Subcutaneous adipose tissue (tissue), 4 donors: Measurements from ENCODE around the gene PPP2R3A. TPM values are rescaled to one million over a fixed set of nuclear protein-coding genes. Genes with fewer than 3 reads are reported as not detected.

Source experiments
- total RNA-seq, 4 donors: library from RNA; depleted of rRNA; stranded (reverse); fragments of >200 nt; gene quantifications; one replicate each; pipeline ENCODE4 v1.1.0, GENCODE V29; 2016
- TF ChIP-seq, protein P1 (sequence below): fragments of 450-650 bp; IDR thresholded peaks from one replicate; pipeline ENCODE4 v1.5.1; 2016; ENCODE audit warnings: low read depth, mild to moderate bottlenecking, control low read depth, antibody characterized with exemption, moderate library complexity

PPP2R3A gene
- total RNA-seq, 4 donors from 2014 or later: 12.6 to 14.8 (median 14.5) TPM

DNA sequence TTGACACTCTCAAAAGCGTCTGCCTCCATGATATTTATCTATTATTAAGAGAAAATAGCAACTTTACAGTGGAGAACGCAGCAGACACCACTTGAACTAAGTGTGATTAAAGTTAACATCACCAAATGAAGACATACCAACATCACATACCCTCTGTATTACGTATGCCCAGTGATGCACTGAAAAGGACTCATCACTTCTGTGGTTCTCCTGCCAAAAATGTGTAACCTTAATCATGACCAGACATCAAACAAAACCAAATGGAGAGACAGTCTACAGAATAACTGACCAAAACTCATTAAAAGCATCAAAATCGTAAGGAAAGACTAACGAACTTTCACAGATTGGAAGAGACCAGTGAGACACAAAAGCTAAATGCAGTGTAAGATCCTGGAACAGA, 103.2 kb downstream of the PPP2R3A start:
- TF ChIP-seq, protein P1, sequence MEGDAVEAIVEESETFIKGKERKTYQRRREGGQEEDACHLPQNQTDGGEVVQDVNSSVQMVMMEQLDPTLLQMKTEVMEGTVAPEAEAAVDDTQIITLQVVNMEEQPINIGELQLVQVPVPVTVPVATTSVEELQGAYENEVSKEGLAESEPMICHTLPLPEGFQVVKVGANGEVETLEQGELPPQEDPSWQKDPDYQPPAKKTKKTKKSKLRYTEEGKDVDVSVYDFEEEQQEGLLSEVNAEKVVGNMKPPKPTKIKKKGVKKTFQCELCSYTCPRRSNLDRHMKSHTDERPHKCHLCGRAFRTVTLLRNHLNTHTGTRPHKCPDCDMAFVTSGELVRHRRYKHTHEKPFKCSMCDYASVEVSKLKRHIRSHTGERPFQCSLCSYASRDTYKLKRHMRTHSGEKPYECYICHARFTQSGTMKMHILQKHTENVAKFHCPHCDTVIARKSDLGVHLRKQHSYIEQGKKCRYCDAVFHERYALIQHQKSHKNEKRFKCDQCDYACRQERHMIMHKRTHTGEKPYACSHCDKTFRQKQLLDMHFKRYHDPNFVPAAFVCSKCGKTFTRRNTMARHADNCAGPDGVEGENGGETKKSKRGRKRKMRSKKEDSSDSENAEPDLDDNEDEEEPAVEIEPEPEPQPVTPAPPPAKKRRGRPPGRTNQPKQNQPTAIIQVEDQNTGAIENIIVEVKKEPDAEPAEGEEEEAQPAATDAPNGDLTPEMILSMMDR: no peak

- TF ChIP-seq, protein P1: no peak
Observed at GRCh38 chr3:136069933-136070332, 104.4 kb downstream of the PPP2R3A start.

DNA sequence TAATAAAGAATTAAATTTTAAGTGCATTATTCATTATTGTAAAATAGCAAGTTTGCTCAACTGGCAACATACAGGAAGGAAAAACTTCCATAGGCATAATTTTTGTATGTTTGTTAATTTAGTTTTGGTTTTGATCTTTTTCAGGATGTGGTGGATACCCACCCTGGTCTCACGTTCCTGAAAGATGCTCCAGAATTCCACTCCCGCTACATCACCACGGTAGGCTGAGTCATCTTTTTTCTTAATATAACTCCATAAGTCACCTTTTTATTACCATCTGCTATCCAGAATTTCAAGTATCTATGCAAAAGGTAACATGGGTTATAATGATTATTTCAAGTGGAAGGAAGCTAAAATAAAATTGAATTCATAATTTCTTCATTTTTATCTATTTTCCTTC, 104.8 kb downstream of the PPP2R3A start:
- TF ChIP-seq, protein P1: no peak

DNA sequence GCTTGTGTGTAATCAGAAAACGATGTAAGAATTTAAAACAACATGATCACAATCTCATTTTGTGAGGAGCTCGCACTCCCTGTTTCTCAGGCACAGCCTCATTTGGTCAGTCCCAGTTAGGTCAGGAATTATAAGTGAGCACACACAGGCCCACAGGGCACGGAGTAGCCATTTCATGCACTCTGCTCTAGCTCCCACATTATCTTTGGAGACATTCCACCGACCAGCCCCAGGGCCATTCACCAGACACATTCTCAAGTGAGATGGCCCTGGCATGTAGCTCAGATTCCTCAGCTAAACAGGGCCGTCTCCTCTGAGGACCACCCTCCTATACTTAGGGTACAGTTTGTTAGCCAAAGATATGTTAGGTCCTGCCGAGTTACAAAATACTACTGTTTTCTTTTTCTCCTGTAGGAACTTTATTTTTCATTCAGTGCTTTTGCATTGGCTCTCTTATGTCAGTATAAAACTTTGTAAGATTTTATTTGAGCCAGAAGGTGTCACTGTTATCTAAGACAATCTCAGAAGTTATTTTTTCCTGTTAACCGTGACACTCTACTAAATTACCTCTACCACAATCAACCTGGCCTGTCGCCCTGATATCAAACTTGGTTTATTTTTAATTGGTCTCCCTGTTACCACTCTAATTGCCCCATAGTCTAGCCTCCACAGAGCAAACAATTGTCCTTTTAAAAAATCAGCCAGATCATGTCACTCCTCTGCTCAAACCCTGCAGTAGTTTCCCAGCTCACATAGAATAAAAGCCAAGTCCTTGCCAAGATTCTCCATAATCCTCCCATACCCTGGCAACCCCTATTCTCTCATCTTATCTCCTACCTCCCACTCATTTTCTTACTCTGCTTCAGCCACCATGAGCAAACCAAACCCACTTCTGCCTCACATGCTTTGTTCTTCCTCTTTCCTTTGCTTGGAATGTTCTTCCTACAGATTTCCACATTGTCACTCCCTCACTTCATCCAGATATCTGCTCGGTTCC, 105.7 kb downstream of the PPP2R3A start:
- TF ChIP-seq, protein P1: no peak

DNA sequence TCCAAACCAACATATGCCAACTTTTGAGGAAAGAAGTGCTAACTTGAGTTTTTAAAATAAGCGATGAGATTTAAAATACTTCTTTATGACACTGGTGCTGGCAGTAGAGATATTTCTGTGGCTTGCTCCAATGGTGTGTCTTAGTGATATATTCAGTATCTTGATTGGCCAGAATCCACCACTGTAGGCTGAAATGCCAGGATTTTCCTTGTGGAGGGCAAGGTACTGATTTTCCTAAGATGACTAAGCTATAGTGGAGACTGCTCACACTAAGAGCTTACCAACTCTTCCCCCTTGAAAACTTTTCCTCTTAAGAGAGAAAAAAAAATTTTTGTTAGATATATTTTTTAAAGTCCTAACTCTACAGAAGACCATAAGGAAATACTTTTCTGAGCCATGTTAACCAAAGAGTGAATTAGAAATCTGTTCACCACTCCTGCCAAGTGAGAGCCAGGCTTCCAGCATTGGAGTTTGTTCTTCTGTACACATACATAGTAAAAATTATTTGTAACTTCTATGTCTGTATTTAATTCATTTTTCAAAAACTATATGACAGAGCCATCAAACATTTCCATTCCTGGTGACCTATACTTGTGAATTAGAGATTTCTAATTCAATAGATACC, 109.1 kb downstream of the PPP2R3A start:
- TF ChIP-seq, protein P1: no peak

GRCh38 chr3:136075218-136075808, 109.8 kb downstream of the PPP2R3A start:
- TF ChIP-seq, protein P1: no peak

DNA sequence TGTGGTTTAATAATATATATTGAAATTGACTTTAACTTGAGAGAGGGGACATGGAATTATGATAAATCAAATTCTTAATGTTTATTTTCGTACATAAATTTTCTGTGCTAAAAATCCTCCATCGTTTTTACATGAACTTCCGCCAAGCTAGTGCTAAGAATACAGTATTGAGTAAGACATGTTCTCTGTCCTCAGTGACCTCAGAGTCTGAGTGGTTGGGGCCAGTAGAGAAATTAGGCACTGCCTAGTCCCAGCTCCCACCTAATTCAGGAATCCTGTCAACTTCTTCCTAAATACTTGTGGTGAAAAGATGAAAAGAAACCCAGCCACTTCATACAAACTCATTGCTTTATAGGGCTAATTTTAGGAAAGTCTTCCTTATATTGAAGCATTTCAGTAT, 110.3 kb downstream of the PPP2R3A start:
- TF ChIP-seq, protein P1: no peak
